HepG2 (cell line): Measurements from ENCODE around the gene OR1F1. TPM values are rescaled to one million over a fixed set of nuclear protein-coding genes. Genes with fewer than 3 reads are reported as not detected.
A peak's percentile ranks its signal among the peaks of the same experiment; 100 is the strongest.

ENCODE experiments used
- ARNTL ChIP-seq: sonication (generic); formaldehyde crosslinking; IDR thresholded peaks from 2 replicates; pipeline ENCODE4 v1.4.0; 2020; ENCODE audit warnings: mild to moderate bottlenecking, missing genetic modification reagents
- ATAD3A ChIP-seq: sonication (generic); formaldehyde crosslinking; IDR thresholded peaks from 2 replicates; pipeline ENCODE4 v1.4.0; 2020; ENCODE audit warnings: missing genetic modification reagents
- BRD4 ChIP-seq: sonication (generic); formaldehyde crosslinking; IDR thresholded peaks from 2 replicates; pipeline ENCODE4 v1.4.0; 2020; ENCODE audit warnings: missing genetic modification reagents
- HOXA5 ChIP-seq: sonication (generic); formaldehyde crosslinking; IDR thresholded peaks from 2 replicates; pipeline ENCODE4 v1.4.0; 2020; ENCODE audit warnings: missing genetic modification reagents
- JUN ChIP-seq: sonication (generic); formaldehyde crosslinking; IDR thresholded peaks from 2 replicates; pipeline ENCODE4 v1.4.0; 2020; ENCODE audit warnings: mild to moderate bottlenecking, missing genetic modification reagents
- MEIS1 ChIP-seq: sonication (generic); formaldehyde crosslinking; IDR thresholded peaks from 2 replicates; pipeline ENCODE4 v1.9.0; 2021; ENCODE audit warnings: mild to moderate bottlenecking, missing genetic modification reagents, moderate library complexity, borderline replicate concordance
- POLR2AphosphoS2 ChIP-seq: IDR thresholded peaks from 2 replicates; pipeline ENCODE4 v1.6.1; 2011; ENCODE audit warnings: low read depth, low read length, improper control_type of control experiment
- PPARG ChIP-seq: conservative IDR thresholded peaks from 2 replicates; pipeline ENCODE4 v1.6.1; 2016; ENCODE audit warnings: missing biosample characterization, missing genetic modification reagents
- RAD51 ChIP-seq: fragments of 450-650 bp; IDR thresholded peaks from 2 replicates; pipeline ENCODE4 v1.6.1; 2016; ENCODE audit warnings: borderline replicate concordance
- RARA ChIP-seq: IDR thresholded peaks from 2 replicates; pipeline ENCODE4 v1.6.1; 2016; ENCODE audit warnings: missing genetic modification reagents, missing compliant biosample characterization
- SIN3B ChIP-seq: fragments of 150-350 bp; IDR thresholded peaks from 2 replicates; pipeline ENCODE4 v1.6.1; 2014; ENCODE audit warnings: low read length
- TCF12 ChIP-seq, 2 experiments: fragments of 450-650 bp in 1 of 2; sonication (generic) in 1 of 2; formaldehyde crosslinking in 1 of 2; IDR thresholded peaks; 2 replicates each; pipeline versions ENCODE4 v1.6.1 to v1.8.0; 2017 to 2022; ENCODE audit warnings: antibody characterized with exemption in 1 of 2, mild to moderate bottlenecking in 1 of 2, missing genetic modification reagents in 1 of 2, moderate library complexity in 1 of 2
- THYN1 ChIP-seq: sonication (generic); formaldehyde crosslinking; IDR thresholded peaks from 2 replicates; pipeline ENCODE4 v1.8.1; 2023; ENCODE audit warnings: low read depth, mild to moderate bottlenecking, moderate library complexity, missing genetic modification reagents, borderline replicate concordance
- ZNF17 ChIP-seq: sonication (generic); formaldehyde crosslinking; IDR thresholded peaks from 2 replicates; pipeline ENCODE4 v1.5.0; 2020; ENCODE audit warnings: mild to moderate bottlenecking, missing genetic modification reagents
- ZNF562 ChIP-seq: sonication (generic); formaldehyde crosslinking; IDR thresholded peaks from 2 replicates; pipeline ENCODE4 v1.8.0; 2022; ENCODE audit warnings: missing genetic modification reagents, borderline replicate concordance
- ZNF629 ChIP-seq: sonication (generic); formaldehyde crosslinking; conservative IDR thresholded peaks from 2 replicates; pipeline ENCODE4 v1.5.0; 2020; ENCODE audit warnings: missing genetic modification reagents
- polyA plus RNA-seq, 8 experiments: library from polyadenylated mRNA; depleted of rRNA in 3 of 8; stranded (reverse) in 7 of 8; unstranded in 1 of 8; fragments of >200 nt; fragmentation: Illumina TruSeq in 4 of 8; extraction: Trizol in 4 of 8; gene quantifications; 2 replicates each; pipeline versions ENCODE4 v1.2.1 to v1.2.3, GENCODE V29; 2011 to 2016; ENCODE audit warnings: low read depth in 4 of 8, missing spikeins in 1 of 8, mixed read lengths in 1 of 8; ENCODE audit not compliant: insufficient read depth in 1 of 8
- total RNA-seq, 5 experiments: library from RNA; depleted of rRNA; stranded (reverse); fragments of >200 nt; fragmentation: Illumina TruSeq; extraction: Trizol; gene quantifications; 2 replicates each; pipeline ENCODE4 v1.2.3, GENCODE V29; 2016; ENCODE audit warnings: low read depth in 1 of 5
- TF ChIP-seq, protein P1 (sequence below): sonication (generic); formaldehyde crosslinking; IDR thresholded peaks from 2 replicates; pipeline ENCODE4 v1.4.0; 2020; ENCODE audit warnings: mild to moderate bottlenecking, missing genetic modification reagents
- TF ChIP-seq, protein P2 (sequence below): sonication (generic); formaldehyde crosslinking; IDR thresholded peaks from 2 replicates; pipeline ENCODE4 v1.8.1; 2023; ENCODE audit warnings: mild to moderate bottlenecking, moderate library complexity, missing genetic modification reagents
- TF ChIP-seq, protein P3 (sequence below): IDR thresholded peaks from 2 replicates; pipeline ENCODE4 v1.6.1; 2016
- TF ChIP-seq, protein P4 (sequence below): sonication (generic); formaldehyde crosslinking; IDR thresholded peaks from 2 replicates; pipeline ENCODE4 v1.4.0; 2020; ENCODE audit warnings: missing genetic modification reagents
- TF ChIP-seq, protein P5 (sequence below): sonication (generic); formaldehyde crosslinking; IDR thresholded peaks from 2 replicates; pipeline ENCODE4 v1.5.1; 2020; ENCODE audit warnings: missing genetic modification reagents, mild to moderate bottlenecking, borderline replicate concordance

Gene OR1F1
- total and polyA plus RNA-seq, 2 of the 13 experiments (the other 11 are each of a cell fraction or from before 2014, with no cell fraction given): 0.90 TPM; not detected in 1

DNA sequence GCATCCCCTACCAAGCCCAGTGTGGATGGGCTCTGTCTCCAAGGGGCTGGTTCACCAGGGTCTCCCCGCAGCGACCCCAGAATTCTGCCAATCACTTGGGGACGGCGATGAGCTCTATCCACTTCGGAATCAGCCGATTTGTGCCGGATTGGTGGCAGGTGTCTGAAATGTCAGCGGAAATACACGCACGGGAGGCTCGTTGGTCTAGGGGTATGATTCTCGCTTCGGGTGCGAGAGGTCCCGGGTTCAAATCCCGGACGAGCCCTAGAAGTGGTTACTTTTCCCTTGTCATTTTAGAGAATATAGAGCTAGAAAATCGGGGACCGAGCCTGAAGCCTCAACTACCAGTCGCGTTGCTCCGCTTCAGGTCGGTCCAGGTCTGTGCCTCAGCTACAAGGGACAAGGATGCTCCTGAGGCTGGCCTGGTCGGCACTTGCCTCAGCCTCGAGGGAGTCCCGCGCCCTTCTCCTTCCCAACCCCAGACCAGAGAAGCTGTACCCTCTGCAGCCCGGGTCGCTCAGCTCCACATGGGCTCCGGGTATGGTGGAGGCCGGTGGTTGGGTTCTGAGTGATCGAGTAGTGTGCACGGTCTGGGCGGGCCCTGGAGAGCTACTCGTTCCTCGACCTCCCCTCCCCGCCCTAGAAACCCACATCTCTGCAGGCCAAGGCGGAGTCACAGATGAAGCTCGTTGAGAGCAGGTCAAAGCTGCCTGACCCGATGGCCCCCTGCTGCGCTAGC, 16.0 kb upstream of the OR1F1 start (continued):
- TF ChIP-seq POLR2AphosphoS2 (no peak), MEIS1 (CRISPR knock-in tag) (no peak), HOXA5 (CRISPR knock-in tag) (0 out of 2 replicates have a peak, but pooled peaks have one; percentile 37), BRD4 (CRISPR knock-in tag) (no peak), ATAD3A (no peak), ZNF562 (no peak), TCF12 (IDR thresholded peaks at IDR 0.05) (no peak), TCF12 (CRISPR knock-in tag; IDR thresholded peaks at IDR 0.05) (0 out of 2 replicates have a peak, but pooled peaks have one; percentile 29), THYN1 (CRISPR knock-in tag) (no peak), PPARG (CRISPR knock-in tag) (no peak), RAD51 (no peak), ZNF629 (CRISPR knock-in tag) (peak; percentile 34; the same call in 1 of the 2 replicates), ZNF17 (CRISPR knock-in tag) (no peak), RARA (CRISPR knock-in tag) (no peak), ARNTL (CRISPR knock-in tag) (no peak), JUN (no peak), SIN3B (no peak)
- TF ChIP-seq, protein P1, sequence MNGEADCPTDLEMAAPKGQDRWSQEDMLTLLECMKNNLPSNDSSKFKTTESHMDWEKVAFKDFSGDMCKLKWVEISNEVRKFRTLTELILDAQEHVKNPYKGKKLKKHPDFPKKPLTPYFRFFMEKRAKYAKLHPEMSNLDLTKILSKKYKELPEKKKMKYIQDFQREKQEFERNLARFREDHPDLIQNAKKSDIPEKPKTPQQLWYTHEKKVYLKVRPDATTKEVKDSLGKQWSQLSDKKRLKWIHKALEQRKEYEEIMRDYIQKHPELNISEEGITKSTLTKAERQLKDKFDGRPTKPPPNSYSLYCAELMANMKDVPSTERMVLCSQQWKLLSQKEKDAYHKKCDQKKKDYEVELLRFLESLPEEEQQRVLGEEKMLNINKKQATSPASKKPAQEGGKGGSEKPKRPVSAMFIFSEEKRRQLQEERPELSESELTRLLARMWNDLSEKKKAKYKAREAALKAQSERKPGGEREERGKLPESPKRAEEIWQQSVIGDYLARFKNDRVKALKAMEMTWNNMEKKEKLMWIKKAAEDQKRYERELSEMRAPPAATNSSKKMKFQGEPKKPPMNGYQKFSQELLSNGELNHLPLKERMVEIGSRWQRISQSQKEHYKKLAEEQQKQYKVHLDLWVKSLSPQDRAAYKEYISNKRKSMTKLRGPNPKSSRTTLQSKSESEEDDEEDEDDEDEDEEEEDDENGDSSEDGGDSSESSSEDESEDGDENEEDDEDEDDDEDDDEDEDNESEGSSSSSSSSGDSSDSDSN (CRISPR knock-in tag): peak; percentile 81
- TF ChIP-seq, protein P2, sequence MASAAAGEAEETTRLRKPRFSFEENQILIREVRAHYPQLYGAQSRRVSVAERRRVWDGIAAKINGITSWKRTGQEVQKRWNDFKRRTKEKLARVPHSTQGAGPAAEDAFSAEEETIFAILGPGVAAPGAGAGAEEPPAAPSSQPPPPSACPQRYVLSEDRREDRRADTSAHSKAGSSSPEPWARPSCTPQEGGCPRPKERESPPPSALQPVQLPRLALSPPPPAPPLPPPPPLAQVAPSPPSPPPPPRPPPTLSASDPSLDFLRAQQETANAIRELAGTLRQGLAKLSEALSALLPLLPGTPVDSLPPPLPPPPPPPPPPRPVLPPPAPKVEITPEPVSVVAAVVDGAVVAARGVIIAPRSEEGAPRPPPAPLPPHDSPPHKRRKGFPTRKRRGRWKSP: 0 out of 2 replicates have a peak, but pooled peaks have one; percentile 29
- TF ChIP-seq, protein P3, sequence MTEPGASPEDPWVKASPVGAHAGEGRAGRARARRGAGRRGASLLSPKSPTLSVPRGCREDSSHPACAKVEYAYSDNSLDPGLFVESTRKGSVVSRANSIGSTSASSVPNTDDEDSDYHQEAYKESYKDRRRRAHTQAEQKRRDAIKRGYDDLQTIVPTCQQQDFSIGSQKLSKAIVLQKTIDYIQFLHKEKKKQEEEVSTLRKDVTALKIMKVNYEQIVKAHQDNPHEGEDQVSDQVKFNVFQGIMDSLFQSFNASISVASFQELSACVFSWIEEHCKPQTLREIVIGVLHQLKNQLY (CRISPR knock-in tag): no peak
- TF ChIP-seq, protein P4, sequence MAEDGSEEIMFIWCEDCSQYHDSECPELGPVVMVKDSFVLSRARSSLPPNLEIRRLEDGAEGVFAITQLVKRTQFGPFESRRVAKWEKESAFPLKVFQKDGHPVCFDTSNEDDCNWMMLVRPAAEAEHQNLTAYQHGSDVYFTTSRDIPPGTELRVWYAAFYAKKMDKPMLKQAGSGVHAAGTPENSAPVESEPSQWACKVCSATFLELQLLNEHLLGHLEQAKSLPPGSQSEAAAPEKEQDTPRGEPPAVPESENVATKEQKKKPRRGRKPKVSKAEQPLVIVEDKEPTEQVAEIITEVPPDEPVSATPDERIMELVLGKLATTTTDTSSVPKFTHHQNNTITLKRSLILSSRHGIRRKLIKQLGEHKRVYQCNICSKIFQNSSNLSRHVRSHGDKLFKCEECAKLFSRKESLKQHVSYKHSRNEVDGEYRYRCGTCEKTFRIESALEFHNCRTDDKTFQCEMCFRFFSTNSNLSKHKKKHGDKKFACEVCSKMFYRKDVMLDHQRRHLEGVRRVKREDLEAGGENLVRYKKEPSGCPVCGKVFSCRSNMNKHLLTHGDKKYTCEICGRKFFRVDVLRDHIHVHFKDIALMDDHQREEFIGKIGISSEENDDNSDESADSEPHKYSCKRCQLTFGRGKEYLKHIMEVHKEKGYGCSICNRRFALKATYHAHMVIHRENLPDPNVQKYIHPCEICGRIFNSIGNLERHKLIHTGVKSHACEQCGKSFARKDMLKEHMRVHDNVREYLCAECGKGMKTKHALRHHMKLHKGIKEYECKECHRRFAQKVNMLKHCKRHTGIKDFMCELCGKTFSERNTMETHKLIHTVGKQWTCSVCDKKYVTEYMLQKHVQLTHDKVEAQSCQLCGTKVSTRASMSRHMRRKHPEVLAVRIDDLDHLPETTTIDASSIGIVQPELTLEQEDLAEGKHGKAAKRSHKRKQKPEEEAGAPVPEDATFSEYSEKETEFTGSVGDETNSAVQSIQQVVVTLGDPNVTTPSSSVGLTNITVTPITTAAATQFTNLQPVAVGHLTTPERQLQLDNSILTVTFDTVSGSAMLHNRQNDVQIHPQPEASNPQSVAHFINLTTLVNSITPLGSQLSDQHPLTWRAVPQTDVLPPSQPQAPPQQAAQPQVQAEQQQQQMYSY (CRISPR knock-in tag): no peak
- TF ChIP-seq, protein P5, sequence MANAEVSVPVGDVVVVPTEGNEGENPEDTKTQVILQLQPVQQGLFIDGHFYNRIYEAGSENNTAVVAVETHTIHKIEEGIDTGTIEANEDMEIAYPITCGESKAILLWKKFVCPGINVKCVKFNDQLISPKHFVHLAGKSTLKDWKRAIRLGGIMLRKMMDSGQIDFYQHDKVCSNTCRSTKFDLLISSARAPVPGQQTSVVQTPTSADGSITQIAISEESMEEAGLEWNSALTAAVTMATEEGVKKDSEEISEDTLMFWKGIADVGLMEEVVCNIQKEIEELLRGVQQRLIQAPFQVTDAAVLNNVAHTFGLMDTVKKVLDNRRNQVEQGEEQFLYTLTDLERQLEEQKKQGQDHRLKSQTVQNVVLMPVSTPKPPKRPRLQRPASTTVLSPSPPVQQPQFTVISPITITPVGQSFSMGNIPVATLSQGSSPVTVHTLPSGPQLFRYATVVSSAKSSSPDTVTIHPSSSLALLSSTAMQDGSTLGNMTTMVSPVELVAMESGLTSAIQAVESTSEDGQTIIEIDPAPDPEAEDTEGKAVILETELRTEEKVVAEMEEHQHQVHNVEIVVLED (CRISPR knock-in tag): no peak
